HG03175 (cell line): ENCODE results near the gene CAPN2.
"Not testable (repeated sequence)": the region's sequence is repeated elsewhere in the genome, so short reads cannot be mapped to it uniquely, and the experiment has no call there.

Experiments used
- ATAC-seq: cut with Tn5 transposase; IDR thresholded peaks from one replicate; pipeline ENCODE4 v1.9.1; 2021; ENCODE audit warnings: mild to moderate bottlenecking, moderate library complexity; ENCODE audit not compliant: unreplicated experiment

The CAPN2 gene

DNA sequence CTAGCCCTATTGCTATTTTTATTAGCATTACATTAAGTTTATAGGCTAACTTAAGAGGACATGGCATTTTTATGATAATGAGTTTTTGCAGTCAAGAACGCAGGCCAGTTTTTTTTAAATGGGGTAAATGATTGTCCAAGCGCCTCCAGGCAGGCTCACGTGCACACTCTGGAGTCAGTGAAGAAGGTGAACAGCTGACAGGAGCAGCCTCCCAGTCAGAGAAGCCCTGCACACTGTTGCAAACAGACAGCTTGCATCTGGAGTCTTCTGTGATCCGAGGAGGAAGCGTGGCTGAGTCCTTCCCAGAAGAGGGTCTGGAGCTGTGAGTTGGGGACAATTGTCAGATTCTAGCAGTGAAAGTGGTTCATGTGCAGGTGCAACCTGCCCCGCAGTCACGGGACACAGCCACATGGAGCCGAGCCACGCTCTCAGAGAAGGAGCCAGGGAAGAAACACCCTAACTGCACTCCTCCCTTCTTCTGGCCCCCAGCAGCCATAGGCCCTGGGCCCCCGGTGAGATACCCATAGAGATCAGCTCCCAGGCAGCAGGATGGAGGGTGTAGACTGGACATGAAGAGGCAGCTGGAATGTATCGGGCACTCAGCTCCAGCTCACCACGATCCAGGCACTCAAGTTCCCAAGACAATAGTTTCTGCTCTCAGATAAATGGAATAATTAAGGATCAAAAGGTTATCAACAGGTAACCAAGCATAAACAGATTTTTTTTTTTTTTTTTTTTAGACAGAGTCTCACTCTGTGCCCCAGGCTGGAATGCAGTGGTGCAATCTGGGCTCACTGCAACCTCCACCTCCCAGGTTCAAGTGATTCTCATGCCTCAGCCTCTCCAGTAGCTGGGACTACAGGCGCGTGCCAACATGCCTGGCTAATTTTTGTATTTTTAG, 26.4 kb downstream of the CAPN2 start:
- no peak for ATAC-seq

DNA sequence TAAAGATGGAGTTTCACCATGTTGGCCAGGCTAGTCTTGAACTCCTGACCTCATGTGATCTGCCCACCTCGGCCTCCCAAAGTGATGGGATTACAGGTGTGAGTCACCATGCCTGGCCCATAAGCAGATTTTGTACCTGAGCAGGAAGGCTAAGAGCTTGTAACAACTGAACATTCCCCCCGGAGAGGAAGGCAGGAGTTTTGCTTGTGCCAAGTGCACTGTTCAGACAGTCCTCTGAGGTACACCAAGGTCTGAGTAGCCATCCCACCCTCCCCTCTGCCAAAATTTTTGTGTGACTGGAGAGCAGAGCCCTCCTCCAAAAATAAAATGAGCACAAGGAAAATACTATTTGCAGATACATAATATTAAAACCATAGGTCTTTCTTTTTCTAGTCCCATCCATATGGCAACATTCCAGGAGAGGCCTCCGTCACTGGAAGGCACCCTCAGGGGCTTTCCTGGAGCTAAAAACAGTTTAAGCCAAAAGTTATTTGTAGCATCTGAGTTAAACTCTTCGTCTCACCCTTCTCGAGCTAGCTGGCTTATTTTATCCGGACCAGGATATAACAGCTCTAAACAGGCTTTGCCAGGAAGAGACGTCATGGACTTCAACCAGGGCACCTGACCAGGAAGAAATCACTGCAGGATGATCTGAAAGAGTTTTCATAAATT, 27.2 kb downstream of the CAPN2 start:
- ATAC-seq = no peak

DNA sequence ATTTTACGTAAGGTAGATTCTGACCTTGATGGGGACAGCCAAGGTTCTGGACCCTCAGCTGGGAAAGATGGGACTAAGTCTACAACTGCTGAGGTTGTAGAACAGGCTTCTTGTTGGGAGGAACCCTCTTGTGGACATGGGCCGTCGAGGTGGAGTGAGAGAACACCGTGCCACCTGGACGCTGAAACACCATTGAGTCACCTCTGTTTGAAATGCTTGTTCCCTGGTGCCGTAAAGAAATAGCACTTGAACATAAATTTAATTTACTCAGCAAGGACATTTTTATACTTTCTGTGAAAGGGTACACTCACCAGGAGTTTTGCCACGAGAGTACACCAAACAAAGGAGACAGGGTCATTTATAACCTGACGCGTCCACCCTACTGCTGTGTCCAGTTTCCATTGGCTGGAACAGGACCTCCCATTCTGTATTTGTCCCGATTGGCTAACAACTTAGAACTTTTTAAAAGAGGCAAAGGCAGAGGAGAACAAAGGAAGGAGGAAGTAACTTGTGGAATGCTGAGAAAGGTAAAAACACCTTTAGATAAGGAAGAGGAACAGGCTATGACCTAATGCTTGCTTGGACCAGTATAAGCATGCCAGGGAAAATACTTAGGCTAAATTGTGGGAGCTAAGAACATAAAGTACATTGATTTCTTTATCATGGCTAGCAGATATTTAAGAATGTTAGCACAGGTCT, 27.8 kb downstream of the CAPN2 start:
- not testable (repeated sequence) for ATAC-seq

DNA sequence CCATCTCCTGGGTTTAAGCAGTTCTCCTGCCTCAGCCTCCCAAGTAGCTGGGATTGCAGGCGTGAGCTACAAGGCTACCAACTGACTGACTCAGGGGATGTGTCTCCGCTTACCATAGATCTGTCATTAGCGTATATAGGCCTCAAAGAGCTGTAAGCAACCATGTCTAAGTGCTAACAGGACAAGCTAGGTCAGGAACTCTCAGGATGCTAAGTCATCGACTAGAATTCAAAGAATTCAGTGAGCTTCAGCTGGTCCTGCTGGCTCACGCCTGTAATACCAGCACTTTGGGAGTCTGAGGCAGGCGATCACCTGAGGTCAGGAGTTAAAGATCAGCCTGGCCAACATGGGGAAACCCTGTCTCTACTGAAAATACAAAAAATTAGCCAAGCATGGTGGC, 29.5 kb downstream of the CAPN2 start:
- ATAC-seq = no peak

DNA sequence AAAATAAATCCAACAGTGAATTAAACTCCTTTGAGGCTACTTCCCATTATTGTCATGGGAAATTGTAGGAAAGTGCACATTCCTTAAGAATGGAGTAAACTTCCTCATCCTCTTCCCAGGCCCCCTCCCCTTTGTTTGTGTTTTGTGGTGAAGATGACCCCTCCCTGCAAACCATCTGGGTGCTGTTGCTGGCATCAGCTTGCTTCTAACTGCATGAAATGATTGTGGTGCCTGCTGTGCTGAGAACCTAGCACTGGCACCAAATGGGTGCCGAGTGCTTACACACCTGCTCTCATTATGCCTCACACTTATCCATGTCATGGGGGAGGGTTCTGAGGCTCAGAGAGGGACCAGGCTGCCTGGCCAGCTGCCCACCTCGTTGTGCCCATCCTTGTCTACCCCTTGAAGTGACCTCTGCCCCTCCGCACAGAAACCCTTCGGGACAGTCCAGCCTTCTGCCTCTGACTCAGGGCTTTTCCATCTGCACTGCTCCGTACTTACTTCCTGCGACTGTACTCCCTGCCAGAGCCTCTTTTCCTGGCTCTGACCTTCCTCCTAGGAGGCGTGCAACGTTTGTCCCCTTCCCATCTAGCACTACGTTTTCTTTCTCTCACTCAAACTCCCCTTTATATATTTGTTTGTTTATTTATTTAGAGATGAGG, 30.6 kb downstream of the CAPN2 start:
- ATAC-seq = no peak

DNA sequence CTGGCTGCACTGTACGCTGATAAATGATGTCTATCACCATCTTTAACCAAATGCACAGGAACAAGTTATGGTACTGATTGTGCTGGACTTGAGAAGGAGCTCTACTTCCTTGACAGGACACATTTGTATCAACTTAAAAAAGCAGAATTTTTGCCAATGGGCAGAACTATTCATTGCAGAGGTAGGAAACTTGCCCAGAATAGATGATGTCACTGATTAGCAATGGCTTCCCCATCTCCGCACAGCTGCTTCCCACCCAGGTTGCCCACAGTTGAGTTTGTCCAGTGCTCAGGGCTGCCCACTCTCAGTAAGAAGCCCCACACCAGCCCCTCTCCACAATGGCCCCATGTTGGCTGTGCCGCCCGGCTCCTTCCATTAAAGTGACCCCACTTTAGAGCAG, 33.4 kb downstream of the CAPN2 start:
- ATAC-seq = no peak

DNA sequence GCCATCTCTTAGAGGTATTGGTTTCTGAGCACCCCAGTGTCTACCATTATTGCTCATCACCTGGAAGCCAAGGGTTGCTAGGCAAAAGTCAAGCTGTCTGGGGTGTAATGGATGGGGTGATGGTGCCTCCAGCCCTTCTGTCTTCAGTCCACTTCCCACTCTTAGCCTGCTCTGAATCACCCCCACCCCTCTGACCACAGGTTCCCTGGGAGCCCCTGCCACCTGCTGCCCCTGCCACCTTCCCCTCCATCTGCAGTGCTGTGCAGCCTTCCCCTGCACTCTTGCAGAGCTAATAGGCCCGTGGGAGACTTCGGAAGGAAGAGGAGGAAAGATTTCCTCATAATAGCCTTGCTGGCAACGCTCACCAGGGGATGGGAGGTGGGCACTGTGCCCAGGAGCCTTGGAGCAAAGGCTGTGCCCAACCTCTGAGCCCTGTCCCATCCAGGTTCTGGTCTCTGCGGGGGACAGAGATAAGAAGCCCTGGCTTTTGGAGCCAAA, 35.5 kb downstream of the CAPN2 start:
- no peak for ATAC-seq

DNA sequence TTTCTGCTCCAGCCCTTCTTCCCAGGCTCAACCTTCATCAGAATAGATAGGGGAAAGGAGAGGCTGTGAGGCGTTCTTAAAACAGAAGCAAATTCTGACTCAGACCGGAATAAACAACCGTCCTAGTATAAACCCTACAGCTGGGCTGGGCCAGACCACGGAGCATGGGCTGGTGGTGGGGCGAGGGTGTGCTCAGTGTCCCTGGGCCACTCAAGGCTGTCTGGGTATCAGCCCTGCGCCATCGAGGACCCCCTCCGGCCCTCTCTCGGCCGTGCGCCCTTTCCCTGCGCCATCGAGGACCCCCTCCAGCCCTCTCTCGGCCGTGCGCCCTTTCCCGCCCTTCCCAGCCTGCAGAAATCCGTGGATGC, 36.0 kb downstream of the CAPN2 start:
- peak; percentile 36 for ATAC-seq

DNA sequence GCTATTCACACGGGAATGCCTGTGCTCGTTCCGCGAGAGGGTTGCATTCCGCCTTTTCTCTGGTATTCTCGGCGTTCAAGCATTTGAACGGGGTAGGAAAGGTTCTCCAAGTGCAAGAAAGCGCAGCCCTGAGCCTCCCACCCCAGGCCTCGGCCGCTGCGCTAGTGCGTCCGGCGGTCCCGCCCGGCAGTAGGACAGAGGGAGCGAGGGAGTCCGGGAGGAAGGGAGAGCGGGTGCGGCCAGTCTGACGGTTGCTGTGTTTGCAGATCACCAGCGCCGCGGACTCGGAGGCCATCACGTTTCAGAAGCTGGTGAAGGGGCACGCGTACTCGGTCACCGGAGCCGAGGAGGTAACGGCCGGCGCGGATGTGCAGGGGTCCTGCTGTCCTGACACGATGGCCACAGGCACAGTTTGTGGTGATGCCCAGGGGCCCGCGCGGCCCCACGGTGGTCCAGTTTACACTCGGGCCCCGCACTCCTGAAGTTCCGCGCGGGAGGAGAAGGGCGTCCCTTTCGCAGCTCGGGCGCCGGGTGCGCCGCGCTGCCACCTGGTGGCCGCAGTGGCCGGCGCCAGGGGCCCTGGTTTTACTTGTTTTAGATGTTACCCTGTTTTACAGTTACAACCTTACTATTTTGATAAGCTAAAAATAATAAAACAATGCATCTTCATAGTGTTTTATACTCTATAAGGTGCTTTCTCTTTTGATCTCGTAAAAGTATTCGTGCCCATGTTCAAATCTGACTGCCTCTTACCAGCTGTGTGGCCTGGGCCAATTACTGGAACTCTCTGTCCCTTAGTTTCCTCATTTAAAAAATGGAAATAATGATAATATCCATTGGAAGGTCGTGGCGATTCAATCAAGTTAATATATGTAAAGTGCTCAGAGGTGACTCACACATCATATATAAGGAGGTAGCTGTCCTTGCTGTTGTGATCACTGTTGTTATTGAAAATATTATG, 36.7 kb downstream of the CAPN2 start:
- ATAC-seq = peak; percentile 79

DNA sequence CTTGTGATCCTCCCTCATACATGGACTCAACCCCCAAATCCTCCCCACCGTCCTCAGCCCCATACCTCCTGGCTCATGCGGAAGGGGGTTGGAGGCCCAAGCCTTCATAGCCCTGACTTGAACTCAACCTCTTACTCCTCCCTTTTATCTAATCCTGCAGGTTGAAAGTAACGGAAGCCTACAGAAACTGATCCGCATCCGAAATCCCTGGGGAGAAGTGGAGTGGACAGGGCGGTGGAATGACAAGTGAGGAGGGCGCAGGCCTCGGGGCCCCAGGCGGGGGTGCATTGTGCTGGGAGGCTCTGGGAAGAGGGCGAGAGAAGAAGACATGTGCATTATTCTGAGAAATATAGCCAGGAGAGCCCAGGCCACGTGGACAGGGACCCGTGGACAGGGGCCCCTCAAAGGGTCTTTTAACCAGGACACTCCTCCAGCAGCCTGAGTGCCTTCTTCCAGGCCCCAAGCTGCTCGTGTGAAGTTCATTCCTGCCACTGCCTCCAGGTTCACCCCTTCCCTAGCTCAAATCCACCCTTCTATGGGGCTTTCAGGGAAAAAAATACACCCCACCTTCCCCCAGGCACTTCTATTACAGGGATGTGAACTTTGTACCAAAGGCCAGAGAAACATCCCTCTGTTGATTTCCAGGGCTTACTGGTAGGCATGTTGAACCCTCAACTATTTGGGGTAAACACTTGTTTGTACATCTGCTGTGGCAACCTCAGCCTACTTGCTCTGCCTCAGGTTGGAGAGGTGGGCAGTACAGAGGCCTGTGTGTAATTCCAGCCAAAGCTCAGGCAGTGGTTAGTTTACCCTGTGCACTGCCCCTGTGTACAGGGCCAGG, 38.6 kb downstream of the CAPN2 start:
- no peak for ATAC-seq

DNA sequence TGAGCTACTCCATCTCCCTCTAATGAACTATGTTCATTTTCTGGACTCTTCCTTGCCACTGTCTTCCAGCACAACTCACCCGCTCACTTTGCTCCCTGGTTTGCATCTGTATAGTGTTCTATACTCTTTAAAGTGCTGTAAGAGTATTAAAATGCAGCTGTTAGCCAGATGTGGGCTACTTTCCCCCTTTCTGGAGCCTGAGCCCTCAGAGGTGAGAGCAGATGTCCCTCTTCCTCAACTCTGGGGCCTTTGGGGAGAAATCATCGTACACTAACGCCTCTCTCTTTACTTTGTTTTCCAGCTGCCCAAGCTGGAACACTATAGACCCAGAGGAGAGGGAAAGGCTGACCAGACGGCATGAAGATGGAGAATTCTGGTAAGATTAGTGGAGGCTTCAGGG, 39.4 kb downstream of the CAPN2 start:
- no peak for ATAC-seq

DNA sequence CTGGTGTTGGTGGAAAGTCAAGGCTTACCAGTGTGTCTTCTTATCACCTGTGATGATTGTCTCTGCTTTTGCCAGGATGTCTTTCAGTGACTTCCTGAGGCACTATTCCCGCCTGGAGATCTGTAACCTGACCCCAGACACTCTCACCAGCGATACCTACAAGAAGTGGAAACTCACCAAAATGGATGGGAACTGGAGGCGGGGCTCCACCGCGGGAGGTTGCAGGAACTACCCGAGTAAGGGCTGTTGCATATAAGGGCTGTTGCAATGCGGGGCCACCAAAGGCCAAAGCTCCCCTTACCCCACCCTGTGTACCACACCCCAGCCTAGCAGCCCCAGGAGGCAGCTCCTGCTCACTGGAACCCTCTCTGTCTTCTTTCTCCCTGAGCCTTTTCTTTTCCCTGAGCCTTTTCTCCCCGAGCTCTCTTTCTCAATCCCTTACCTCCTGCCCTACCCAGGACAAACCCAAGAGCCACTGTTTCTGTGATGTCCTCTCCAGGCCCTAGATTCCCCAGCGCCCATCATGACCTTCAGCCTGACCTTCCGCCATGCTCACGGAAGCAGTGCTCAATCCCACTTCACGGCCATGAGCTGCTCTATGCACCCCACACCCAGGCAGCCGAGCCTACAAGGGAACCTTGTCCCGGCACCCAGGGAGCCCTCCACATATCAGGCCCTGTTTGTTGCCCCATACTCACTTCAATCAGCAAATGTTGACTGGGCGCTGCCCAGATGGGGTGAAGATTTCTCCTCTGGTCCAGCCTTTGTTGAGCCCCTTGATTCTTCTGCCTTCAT, 40.6 kb downstream of the CAPN2 start:
- ATAC-seq = no peak

DNA sequence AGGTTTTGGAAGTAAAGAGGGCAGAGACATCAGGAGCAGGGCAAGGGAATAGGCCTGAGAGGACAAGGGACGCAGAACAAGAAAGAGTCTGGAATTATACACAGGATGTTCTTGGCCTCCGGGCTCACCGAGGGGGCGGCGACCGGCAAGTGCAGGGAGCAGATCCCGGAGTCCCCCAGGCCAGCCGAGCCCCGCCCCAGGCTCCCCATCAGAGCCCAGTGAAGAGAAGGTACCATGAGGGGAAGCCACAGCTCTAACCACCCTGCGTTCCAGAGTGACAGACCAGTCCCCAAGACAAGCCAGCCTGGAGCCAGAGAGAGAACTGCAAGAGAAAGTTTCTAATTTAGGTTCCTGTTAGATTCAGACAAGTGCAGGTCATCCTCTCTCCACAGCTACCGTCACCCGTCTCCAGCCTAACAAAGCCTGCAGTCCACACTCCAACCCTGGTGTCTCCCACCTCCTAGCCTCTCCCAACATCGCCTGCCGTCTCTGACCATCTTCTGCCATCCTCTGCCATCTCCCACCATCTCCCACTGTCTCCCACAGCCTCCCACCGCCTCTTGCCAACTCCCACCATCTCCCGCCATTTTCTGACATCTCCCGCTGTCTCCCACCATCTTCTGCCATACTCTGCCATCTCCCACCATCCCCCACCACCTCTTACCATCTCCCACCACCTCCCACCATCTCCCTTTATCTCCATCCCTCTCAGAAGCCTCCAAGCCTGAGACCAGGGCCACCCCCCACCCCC, 42.5 kb downstream of the CAPN2 start:
- no peak for ATAC-seq

DNA sequence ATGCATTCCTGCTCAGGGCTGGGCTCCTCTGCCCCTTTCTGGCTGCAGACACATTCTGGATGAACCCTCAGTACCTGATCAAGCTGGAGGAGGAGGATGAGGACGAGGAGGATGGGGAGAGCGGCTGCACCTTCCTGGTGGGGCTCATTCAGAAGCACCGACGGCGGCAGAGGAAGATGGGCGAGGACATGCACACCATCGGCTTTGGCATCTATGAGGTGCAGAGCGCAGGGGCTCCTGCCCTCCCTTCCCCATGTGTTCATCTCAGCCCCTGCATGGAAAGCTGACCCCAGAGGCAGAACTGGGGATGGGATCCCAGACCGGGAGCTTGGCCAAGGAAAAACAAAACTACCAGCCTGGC, 43.1 kb downstream of the CAPN2 start:
- no peak for ATAC-seq

DNA sequence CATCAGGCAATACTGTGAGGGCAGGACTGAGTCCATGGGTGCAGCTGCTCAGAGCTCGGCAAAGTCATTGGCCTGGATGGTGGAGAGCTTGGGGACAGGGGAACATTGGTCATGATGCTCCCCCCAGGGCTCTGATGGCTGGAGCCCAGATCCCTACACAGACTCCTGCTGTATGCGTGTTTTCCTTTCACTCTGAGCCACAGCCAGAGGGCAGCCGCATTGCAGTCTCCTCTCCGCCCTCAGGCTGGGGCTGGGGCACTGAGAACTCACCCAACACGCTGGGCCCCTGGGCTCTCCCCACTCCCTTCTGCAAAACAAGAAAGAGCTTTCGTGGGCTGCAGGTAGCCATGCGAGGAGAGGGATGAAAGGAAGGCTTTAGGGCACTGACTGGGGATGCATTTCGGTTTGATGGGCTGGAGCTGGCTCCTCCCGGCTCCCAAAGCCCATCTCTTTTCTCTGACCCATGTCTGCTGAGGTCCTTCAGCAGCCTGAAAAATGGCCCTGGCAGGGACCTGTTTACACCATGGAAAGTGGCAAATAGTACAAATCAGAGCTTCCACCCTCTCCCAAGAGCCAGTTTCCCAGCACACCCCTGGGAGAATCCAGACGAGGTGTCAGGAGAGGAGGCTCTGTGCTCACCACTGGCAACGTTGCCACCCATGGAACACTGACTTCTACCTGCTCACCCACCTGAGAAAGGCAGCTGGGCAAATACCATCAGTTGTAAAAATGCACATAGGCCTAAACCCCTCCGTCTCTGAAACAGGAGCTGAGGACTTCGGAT, 43.8 kb downstream of the CAPN2 start:
- no peak for ATAC-seq

DNA sequence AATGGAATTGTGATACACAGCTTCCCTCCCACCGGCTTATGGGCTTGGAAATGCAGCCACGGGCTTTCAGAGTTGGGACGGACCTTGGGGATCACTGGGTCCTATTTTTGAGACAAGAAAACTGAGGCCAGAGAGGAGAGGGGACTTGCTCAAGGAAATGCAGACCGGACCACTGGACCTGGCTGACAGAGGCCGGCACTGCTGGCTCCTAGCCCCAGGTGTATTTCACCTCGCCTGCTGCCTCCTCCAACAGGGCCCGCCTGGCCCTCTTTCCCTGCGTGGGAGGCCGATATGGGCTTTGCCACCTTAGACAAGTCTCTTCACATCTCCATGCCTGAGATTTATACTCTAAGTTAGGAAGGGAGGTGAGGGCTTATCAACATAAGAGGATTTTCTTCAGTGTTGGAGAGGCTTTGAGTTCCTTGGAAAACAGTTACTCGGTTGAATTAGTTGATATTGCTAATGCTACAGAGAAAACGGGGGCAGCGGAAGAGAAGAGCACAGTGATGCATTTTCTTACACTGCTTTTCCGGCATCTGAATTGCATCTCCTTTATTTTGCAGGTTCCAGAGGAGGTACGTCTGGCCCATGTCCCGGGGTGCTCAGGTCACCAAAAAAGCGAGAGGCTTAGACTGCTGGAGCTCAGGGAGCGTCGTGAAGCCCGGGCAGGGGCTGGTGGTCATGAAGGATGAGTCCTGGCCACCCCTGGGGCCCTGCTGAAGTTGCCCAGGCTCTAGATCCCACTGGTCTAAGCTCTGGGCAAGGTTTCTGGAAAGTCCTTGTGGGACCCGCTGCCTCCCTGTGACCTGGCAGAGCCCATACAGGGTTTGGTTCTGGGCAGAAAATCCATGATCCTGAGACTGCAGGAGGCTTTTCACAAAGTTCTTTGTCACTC, 44.7 kb downstream of the CAPN2 start:
- no peak for ATAC-seq
